Lower leg skin (tissue), 3 donors: ENCODE data around the gene KCNJ3.

Experiments used
- CTCF ChIP-seq, 3 donors: fragments of 450-650 bp; IDR thresholded peaks; one replicate each; pipeline ENCODE4 v1.5.1; 2016; ENCODE audit warnings: antibody characterized with exemption in 3 of 3, mild to moderate bottlenecking in 3 of 3, moderate library complexity in 2 of 3
- POLR2A ChIP-seq, 2 donors: fragments of 450-650 bp; IDR thresholded peaks; one replicate each; pipeline ENCODE4 v1.6.1; 2016 to 2017; ENCODE audit warnings: antibody characterized with exemption in 2 of 2, mild to moderate bottlenecking in 1 of 2, moderate library complexity in 1 of 2

- TF ChIP-seq POLR2A (IDR thresholded peaks at IDR 0.05) (no peak), CTCF (IDR thresholded peaks at IDR 0.05) (no peak)
Observed at GRCh38 chr2:154837035-154837434, 138.5 kb downstream of the KCNJ3 start.
